DMS79 treated with DMSO at 0.1 percent for 48 hours (cell line): ENCODE data around the gene RAB17.
"Not testable (repeated sequence)": the region's sequence is repeated elsewhere in the genome, so short reads cannot be mapped to it uniquely, and the experiment has no call there.

Source experiments
- DNase-seq: peaks from one replicate; lab custom pipeline; 2025; lab: John Stamatoyannopoulos, UW

The RAB17 gene

DNA sequence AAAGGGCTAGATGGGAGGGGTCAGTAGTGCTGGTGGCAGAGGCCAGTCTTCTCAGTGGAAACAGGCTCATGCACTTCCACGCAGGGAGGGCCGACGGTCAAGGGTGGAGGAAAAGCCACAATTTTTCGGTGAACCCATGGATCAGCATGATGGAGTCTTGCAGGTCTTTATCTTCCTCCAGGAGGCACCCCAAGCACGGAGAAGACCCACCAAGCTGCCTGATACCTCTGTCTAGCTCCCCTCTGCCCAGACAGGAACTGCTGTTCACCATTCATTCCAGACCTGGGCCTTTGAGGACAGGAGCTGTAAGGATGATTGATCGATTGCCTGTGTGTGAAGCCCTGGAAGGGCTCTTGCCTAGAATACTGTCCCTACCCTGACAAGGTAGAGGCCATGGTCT is 34.0 kb upstream of the RAB17 start:
- no peak for DNase-seq

DNA sequence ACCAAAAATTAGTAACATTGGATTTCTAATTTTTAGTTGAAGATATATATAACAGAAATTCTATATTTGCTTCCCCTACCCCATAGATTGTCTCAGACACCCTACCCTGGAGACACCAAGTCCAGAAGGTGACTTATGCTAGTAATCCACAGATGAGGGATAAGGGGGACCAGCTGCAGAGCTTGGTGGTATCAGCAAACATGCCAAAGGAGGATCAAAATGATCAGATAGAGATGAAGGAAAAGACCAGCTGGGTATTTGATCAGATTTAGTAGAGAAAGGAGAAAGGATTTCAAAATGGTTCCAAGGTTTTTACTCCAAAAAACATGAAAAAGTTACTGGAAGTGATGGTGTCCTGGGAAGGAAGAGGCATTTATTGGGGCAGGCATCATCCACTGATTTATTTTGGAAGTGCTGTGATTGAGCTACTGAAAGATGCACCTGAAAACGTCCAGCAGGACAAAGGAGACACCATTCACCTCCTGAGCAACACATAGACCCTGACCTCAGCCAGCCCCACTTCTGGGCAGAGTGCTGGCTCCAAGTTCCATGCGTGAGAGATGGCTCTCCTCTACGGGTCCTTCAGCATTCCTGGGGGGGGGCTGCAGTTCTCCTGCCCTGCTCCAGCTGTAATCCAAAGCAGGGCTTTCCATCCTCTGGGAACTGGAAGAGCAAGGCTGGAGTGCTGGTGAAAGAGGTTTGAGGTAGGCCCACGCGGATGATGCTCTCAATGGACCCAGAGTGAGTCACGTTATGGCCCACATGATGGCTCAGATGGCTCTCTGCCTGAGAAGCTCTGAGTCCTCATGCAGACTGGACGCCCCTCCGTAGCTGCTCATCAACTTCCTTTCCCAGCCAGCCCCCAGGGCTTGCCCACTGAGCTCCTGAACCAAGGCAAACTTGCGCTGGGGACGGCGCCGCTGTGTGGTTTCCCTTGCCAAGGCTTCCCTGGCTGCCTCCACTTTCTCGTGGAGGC is 33.2 kb upstream of the RAB17 start:
- DNase-seq: no peak

DNA sequence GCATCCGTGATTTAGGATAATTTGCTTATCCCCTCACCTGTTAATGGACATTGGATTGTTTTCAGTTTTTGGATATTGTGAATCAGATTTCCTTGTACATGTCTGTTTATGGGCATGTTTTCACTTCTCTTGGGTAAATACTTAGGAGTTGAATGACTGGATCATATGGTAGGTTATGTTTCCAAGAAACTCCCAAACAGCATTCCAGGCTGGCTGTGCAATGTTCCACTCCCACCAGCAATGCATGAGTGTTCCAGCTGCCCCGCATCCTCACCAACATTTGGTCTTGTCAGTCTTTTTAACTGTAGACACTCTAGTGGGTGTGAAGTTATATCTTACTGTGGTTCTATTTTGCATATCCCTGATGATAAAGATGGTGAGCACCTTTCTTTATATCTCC is 27.9 kb upstream of the RAB17 start:
- DNase-seq: no peak

DNA sequence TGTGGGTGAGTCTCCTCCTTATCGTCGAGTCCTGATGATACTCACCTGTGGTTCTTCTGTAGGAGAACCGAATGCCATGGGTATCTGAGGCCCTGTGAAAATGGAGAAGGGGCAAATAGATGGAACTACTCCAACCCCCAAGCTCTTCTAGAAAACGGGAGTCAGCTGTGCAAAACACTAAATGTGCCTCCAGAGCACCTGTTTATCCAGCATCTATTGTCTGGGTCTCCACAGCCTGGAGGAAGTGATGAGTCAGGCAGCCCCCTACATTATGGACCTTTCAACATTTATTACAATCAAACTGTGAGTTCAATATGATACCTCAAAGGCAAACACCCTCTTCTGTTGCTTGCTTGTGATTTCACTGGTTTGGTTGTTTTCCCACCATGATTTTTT is 27.1 kb upstream of the RAB17 start:
- DNase-seq: no peak

DNA sequence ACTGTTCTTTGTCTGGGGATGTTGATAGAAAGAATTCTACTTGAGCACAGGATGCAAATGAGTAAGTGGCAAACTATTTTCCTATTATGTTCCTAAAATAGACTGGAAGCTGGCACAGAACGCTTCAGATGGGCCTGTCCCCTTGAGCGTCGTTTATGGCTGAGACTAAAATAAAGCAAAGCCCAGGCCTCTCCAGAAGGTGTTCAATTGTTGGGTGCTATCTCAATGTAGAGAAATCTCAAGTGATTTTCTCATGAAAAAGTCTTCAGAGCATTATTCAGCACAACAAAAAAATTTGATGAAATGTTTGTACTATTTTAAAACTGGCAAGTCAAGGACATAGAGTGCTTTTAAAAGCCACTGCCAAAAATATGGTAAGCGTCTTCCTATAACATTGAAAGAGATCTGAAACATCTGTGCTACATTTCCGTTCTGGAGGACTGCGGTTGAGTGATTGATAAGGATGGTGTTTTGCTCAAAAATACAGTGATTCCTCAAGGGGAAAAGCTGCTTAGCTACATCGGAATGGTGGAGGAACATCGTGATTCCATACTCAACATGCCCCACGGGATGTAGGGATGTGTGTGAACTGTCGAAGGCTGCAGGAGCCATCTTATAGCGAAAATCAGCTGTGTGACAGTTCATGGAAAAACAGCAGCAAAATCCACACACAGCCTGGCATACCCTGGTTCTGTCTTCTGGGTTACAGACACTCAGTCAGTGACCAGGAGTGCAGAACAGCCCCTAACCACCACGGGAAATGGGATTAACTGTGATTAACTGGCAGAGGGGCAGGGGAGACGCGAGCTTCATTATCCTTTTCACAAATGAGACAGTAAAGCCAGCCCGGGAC is 26.4 kb upstream of the RAB17 start:
- no peak for DNase-seq

DNA sequence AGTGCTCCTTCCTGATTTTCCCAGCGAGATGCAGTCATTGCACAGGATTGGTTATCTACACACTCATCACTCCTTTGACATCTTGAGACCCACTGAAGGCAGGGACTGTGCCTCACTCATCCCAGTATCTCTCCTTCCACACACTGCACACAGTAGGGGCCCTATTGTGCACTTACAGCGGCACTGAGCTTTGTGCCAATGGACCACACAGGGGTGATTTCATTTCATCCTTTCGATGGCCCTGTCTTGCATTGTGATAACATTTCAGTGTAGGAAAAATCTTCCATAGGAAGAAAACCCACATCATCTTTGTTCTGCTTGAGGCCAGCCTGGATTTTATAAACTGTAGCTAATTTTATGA is 25.8 kb upstream of the RAB17 start:
- no peak for DNase-seq

DNA sequence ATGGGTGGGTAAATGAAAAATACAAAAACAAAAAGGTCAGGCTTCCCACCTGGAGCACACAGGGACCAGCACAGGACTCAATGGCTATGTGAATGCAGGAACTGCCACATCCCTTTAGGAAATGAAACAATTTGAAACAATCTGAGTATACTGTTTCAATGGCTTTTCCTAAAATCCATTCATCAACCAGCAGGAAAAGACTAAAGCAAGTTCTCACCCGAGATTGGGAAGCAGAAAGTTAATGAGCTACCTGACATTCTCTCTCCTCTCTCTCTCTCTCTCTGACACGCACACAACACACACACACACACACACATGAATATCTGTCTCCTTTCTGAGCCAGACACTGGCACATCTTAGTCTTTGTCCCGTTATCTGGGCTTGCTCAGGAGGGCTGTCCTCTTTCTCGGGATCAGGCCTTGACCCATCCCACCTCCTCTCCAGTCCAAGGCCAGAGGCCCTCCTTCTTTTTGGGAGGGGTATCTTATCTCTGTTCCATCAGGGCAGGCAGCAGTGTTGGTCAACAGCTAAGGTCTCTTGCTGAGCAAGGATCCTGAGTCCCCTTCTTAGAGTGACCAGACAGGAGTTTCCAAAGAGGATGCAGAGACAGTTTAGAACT is 25.2 kb upstream of the RAB17 start:
- DNase-seq: no peak

DNA sequence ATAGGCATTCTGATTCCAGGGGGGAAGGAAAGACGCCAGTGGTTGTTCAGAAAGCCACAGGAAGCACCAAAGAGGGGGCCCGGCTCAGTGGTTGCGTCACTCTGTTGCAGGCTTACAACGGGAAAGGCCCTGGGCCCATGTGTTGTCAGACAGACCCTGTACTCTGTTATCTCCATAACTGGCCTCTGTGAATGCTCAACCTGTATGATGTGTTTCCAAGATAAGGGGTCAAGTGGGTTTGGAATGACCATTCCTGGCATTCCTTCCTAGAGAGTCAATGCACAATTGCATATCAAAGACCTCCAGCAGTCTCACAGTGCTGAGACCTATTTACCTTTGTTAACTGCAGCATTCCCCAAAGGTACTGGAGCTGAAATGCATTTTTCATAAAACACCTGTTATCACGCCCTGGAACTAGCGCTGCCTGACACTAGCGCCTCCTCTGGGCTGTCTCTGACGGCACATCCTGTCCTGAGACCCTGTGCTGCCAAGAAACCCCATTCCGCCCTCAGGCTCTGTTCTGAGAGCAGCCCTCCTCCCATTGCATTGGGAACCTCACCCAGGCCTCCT is 23.7 kb upstream of the RAB17 start:
- no peak for DNase-seq

DNA sequence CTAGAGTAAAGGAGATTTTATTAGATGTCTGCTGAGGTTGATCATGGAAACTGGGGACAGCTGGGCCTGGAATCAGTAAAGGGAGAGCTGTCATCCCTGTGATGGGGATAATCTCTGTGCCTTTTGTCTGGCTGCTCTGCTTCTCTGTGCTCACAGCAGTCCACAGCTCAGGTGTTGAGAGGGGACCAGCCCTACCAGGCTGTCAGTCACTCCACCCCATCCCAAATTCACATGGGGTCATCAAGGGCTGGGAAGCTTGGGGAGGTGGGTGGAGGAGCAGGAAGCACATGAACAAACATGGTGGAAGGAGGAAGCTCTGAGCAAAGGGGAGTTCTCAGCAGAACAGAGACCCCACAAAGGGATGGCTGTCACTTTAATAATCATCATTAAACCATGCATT is 23.1 kb upstream of the RAB17 start:
- DNase-seq: no peak

DNA sequence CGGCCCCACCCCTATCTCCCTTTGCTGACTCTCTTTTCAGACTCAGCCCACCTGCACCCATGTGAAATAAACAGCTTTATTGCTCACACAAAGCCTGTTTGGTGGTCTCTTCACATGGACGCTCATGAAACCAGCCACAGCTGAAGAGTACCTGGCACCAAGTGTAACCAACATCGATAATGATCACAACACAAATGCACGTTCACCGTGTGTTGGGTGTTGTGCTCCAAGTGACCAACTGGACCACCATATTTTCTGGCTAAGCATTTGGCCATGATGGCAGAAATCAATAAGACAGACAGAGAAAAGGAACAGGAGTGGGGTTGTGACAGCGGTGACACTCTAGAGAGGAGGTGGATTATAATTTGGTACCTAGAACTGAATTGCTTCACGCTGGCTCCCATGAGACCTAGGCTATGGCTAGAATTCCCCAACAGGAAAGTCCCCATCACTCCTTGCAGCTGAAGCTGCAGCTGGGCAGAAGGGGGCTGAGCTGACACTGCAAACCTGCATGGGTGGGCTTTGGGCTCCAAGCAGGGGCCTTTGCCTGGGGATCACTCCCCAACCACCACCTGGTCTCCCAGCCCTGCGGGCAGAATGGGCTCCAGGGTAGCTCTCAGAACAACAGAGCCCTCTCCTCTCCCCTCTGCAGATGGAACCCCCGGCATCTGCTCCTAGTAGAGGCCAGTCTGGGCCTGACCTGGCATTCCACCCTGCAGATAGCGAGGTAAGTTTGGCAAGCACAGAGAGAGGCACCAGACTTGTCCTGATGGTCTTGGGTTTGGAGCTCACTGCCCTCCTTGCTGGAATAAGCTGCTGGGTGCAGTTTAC is 22.2 kb upstream of the RAB17 start:
- DNase-seq: no peak

DNA sequence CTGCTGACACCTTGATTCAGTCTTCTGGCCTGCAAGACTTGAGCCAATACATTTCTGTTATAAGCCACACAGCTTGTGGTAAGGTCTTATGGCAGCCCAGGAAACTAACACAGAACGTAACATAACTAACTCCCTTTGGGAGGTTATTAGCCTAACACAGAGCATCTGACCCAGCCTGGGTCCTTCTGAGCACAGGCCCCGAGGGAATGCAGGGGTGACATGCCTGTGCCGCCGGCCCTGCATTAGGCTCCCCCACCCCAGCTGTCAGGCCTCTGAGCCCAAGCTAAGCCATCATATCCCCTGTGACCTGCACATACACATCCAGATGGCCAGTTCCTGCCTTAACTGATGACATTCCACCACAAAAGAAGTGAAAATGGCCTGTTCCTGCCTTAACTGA is 16.0 kb upstream of the RAB17 start:
- DNase-seq: not testable (repeated sequence)

DNA sequence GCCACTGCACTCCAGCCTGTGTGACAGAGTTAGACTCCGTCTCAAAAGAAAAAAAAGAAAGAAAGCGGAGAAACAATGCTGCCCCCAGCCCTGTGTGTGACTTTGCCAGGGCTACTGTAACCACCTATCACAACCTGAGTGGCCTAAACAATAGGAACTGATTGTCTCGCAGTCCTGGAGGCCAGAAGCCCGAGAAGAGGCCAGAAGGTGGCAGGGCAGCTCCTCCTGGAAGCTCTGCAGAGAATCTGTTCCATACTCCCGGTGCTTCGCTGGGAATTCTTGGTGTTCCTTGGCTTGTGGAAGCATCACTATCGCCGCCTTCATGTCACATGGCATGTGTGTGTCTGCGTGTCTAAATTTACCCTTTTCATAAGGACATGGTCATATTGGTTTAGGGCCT is 14.4 kb upstream of the RAB17 start:
- no peak for DNase-seq

DNA sequence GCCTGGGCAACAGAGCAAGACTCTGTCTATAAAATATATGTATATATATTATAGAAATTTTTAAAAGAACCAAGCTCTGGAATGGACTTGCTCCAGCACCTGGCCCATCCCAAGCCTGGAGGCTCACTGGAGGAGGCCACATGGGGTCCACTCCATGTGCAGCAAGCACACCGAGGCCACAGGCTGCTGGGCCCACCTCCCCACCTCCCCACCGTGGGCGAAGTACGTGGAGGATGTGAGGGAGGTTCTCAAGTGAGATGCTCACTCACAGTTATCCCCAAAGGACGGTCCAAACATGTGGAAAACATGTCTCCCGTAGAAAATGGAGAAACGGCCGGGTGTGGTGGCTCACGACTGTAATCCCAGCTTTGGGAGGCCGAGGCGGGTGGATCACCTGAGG is 13.9 kb upstream of the RAB17 start:
- DNase-seq: no peak

DNA sequence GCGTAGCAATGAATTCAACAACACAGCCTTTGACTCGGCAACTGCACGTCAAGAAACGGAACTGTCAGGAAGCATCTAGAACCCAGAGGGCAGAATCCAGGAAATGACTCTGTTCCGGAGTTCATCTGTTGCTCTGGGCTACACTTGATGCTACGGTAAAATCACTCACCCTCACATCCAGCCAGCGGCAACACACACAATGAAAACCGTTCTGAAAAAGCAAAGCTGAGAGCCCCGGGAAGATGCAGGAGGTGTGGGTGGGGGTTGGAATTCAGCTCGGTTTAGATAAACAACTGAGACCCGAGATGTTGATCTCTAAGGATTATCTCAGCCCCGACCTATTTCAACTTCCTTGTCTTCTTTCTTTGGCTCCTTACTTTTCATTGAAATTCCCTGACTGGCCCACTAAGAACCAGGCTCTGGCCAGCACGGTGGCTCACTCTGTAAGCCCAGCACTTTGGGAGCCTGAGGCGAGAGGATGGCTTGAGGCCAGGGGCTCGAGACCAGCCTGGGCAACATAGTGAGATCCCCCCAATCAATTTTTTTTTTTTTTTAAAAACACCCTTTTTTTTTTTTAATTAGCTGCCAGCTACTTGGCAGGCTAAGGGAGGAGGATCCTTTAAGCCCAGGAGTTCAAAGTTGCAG is 13.3 kb upstream of the RAB17 start:
- DNase-seq: no peak

DNA sequence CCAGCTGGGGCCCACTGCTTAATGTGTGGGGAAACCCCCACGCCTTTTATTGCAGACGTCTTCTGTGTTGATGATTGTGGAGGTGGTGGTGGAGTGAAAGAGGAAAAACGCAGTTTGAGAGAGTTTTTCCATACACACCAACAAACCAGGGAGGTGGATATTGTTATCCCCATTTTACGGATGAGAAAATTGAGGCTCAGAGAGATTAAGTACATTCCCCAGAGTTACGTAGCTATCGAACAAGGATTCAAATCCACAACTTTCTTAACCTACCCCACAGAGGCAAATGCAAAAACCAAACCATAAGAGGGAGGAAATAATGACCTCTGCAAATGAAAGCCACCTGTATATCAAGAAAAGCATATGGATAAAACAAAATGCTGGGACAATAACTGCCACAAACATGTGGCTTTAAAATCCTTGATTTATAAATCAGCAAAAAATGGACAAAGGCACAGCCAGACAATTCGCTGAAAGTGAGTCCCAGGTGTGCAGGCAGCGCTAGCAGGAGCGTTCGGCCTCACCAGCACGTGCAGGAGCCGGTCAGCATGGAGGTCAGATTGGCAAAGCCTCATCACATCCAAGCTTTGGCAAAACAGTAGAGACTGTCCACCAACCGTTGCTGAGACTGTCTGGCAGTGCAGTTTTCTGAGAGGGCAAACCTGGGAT is 12.6 kb upstream of the RAB17 start:
- no peak for DNase-seq

DNA sequence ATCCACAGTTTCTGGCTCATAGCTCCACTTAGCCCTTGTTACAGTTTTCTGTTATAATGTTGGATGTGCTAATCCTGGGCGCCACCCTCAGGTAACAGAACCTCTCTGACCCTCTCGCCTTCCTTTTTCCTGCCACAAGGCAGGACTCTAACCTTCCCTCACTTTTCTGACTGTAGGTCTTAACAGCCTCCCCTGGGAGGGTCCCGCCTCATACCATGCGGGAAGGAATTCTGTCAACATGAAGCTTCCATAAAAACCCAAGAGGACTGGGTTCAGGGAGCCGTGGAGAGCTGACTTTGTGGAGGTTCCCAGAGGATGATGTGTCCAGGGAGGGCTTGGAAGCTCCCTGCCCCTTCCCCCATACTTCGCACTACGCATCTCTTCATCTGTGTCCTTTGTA is 11.9 kb upstream of the RAB17 start:
- no peak for DNase-seq

DNA sequence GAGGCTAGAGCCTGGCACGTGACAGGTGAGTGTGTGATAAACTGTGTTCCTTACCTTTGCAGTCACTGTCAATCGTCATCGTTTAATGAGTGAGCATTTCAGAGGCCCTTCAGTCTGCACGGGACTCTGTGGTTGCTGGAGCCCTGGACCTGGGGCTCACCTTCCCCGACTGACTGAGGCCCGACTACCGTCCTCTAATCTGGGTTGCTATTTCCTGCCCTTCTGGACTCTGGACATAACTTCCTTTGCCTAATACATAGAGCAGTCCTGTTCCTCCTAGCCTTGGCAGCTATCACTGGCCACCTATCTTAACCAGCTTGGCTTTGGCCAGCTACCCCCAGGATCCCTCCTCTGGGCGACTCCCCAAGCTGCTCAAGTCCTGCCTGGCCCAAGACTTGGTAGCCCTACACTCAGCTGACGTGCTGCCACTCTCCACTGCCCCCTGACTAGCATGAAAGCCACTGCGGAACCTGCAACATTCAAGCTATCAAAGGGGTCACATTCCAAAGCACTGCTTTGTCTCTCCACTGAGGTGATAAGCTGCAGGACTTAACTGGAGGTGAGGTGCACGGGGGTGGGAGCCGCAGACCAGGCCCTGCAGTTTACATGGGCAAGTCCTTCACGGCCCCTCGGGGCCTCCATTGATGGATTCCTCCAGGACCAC is 11.1 kb upstream of the RAB17 start:
- DNase-seq: no peak

DNA sequence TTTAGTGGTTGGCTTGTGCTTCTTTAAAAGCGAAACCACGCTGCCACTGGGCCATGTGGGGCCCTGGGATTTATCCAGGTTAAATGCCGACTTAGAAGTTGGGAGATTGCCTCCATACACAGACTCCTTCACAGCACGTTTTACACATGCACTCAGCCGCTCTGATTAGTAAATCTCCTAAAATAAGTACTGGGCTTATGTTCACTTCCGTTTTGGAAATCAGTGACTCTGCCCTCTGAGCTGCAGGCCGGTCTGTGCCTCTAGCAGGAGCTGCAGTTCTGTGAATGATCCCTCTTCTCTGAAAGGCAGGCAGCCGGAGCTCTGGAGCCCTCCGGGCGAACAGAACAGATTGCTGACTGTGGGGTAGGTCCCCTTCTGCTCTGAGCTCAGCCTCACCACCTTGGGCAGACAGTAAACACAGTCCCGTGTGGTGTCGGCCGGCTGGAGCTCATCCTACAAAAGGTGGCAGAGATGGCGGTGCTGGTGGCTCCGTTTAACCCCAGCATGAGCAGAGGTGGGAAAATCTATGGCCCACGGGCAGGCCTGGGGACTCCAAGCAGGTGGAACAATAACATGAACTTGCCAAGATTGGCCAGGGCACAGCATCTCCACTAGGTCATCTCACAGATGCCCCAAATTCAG is 9.8 kb upstream of the RAB17 start:
- DNase-seq: no peak

DNA sequence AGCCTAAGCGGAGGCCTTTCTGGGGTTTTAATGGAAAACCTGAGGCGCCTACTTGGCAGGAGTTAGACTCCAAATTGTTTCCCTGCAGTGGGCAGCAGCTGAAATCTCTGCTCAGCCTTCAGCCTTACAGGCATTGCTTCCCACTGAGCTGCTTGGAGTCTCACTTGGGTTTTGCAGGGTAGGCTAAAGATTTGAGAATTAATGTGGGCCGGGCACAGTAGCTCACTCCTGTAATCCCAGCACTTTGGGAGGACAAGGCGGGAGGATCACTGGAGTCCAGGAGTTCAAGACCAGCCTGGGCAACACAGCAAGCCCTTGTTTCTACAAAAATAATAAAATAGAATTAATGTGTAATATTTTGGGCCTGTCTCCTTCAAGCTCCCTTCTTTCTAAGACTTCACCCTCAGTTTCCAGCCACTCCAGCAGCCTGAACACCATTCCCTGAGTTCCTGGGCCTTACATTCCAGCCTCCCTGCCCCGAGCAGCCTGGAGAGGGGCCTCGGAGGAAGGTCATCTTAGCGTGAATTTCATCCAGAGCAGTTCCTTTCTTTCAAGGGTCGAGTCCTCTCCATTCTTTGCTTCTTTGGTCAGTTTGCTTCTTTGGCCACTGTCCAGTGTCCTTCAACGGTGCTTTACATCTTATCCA is 9.1 kb upstream of the RAB17 start:
- DNase-seq: no peak
